ENCODE data around the gene SLC19A1.

Gene SLC19A1

DNA sequence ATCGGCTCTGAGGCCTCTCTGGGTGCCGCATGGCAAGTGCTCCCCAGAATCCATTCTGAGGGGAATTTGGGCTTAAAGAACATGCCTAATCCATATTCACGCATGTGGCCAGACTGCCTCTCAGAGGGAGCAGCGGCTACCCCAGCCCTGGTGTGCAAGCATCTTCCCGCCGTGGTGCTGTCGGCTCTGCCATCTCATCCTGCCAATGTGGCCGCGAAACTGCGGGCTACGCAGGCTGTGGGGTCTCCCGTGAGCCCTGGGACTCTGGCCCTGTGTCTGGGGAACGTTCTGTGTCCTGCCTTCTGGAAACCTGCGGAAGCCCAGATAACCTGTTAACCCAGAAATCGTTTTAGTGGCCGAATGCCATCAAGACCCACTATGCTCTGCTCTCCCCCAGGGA lies 60.7 kb downstream of the SLC19A1 start:
- DNase-seq: no peak

DNA sequence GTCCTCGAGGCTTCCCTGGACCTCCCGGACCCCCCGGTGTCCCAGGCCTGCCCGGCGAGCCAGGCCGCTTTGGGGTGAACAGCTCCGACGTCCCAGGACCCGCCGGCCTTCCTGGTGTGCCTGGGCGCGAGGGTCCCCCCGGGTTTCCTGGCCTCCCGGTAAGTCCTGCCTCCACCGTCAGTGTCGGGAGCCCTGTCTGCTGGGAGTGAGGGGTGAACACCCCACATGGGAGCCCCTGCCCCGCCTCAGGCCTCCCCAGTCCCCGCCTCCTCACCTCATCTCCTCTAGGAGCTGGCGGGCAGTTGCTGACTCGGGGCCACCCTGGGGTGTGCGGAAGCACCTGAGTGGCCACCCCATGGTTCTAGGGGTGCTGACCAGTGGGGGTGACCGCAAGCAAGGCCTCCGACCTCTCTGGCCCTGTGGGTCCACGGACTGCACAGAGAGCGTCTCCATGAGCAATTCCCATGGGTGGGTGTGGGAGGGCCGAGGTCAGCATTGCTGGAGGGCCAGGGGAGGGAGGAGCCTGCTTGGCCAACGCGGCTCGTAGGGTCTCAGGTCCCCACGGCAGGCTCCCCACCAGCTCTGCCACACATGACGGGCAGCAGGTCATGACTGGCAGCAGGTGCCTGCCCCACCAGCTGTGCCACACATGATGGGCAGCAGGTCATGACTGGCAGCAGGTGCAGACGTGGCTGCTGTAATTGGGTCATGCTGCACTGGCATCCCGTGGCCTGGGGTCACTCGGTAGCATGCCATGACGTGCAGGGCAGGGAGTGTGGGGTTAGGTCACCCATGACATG lies 61.3 kb downstream of the SLC19A1 start:
- DNase-seq: no peak

DNA sequence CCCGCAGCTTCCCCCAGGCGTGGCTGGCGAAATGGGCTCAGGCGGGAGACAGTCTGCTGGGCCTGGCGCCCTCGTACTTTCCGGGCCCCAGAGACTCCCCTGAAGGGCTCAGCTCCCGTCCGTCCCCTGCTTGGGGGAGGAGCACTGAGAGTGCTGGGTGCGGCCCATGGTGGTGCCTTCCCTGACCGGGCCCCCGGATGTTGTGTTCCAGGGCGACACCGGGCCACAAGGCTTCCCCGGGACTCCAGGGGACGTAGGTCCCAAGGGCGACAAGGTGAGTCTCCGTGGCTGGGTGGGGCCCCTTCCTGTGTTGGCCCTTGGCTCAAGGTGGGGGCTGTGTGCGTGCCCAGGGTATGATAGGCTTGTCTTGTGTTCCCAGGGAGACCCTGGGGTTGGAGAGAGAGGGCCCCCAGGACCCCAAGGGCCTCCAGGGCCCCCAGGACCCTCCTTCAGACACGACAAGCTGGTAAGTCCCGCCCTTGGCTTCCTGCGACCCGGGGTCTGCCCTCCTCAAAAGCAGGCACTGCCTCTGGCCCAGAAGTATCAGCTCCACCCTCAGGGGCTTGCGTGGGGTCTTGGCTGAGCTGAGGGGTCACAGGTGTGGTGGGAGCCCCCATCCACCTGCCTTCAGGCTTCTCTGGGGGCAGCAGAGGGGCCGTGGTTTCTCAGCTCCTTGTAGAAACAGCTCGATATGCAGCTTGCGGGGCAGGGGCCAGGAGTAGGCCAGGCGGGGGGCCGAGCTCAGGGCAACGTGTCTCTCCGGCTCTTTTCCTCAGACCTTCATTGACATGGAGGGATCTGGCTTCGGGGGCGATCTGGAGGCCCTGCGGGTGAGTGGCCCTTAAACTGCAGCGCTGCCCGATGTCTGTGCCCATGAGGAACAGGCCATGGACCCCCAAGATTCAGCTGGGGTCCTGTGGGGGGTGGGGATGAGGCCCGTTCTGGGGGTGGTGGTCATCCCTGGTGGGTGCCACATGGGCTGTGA lies 62.3 kb downstream of the SLC19A1 start:
- no peak for DNase-seq

DNA sequence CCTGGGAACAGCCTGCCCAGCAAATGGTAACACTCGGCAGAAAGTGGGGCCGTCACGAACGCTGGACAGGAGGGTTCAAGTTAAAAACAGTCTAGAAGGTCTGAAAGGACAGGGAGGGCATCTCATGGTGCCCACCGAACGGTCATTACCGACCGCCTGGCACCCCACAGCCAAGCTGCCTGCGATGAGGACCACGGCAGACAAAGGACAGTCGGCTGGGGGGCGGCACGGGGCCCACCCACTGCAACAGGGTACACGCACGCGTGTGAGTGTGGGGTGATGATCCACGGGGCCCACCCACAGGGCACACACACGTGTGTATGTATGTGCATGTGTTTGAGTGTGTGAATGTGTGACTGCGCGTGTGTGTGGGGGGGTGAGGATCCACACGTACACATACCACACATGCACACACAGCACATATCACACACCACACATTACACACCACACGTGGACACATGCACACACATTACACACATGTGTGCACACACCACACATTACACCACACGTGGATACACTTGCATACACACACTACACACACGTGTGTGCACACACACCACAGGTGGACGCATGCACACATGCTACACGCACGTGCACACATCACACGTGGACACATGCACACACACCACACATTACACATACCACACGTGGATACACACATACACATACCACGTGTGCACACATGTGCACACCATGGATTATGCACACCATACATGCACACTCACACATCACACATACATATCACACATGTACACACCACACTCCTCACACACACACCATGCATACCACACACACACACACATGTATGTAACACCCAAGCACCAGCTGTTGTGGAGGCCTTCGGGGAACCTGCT lies 63.2 kb downstream of the SLC19A1 start:
- no peak for DNase-seq

DNA sequence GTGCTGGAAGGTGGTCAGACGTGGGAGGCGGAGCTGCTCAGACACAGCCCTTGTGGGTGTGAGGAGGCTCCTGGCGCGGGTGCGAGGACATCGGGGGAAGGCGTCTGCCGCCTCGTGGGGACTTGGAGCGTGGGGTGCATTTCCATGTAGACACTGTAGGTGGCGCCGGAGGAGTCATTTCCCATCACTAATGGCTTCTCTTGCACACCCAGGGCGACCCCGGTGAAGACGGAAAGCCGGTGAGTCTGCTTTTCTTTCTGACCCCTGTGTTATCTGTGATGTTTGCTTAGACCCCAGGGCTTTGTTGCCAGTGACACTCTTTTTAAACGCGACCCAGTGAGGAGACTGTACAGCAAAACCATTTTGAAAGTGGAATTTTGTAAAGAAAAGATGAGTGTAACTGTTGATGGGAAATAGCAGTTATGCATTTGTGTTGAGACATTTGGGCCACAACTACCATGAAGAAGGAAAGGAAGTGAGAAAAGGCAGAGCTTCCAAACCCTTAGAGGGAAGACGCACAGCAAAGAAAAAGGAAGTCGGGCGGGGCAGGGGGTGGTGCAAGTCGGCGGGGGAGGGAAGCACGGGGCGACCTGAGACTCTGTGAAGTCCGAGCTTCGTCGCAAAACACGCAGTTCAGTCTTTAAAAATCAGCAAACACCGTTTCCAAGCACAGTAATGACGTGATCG lies 64.0 kb downstream of the SLC19A1 start:
- DNase-seq: peak in 38 of 51 donors; percentile 16 to 75 (median 50)

DNA sequence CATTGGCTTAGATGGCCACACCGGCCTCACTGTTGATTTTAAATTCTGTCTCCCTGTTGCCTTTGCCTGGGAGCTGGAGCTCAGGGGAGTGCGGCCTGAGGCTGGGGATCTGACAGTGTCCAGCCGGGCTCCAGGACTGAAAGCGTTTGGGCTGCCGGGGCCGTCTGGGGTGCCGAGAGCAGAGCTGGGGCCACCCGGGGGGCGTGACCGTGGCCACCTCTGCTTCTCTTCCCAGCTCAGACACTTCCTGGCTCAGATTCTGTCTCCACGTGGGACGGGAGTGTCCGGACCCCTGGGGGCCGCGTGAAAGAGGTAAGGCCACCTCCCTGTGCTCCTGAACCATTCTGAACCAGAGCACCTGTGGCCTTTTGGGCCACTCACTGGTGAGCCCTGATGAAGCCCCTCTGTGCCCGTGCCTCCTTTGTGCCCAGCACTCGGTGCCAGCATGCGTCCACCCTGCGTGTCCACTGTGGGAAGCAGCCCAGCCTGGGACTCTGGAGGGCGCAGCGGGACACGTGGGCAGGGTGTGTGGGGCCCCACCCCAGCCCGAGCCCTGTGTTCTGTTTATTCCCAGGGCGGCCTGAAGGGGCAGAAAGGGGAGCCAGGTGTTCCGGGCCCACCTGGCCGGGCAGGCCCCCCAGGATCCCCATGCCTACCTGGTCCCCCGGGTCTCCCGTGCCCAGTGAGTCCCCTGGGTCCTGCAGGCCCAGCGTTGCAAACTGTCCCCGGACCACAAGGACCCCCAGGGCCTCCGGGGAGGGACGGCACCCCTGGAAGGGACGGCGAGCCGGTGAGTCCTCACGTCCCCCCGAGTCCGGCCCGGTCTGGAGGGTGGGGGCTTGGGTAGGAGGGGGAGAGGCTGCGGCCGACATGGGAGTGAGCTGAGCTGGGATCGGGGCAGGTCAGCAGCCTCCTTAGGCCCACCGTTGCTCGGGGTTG lies 64.8 kb downstream of the SLC19A1 start:
- no peak for DNase-seq

DNA sequence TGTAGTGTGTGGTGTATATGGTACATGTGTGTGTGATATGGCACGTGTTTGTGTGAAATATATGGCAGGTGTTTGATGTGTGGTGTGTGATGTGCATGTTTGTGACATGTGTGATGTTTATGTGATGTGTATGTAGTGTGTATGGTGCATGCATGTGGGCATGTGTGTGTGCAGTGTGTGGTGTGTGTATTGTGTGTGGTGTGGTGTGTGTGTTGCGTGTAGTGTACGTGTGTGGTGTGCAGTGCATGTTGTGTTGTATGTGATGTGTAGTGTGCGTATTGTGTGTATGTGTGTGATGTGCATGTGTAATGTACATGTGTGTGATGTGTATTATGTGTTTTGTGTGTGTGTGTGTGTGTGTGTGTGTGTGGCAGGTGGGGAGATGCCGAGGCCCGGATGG lies 65.7 kb downstream of the SLC19A1 start:
- DNase-seq: no peak

DNA sequence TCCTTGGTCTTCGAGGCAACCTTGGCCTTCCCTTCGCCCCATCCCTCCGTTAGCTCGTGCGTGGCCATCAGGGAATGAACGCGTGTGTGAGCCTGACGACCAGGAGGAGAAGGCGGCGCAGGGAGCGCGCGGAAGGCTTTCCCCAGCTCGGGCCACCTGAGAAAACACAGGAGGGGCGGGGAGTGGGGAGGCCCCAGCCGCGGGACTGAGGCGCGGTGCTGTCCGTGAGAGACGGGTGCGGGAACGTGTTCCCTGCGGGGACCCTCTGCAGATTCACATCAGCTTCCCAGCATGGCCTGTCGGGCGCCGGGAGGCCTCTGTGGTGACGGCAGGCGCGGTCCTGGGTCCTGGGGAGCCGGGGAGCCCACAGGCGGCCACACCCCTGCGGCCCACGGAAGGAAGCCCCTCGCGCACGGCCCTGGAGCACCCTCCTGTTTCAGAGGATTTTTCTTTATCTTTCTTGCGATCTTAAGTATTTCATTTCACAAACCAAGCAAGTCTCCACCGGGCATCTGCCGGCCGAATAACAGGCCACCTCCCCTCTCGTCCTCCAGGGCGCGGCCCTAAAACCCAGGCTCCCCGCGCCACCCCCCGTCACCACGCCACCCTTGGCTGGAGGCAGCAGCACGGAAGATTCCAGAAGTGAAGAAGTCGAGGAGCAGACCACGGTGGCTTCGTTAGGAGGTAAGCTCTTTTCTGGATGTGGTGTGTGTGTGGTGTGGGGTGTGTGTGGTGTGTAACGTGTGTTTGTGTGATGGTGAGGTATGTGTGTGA lies 66.3 kb downstream of the SLC19A1 start:
- DNase-seq: no peak

DNA sequence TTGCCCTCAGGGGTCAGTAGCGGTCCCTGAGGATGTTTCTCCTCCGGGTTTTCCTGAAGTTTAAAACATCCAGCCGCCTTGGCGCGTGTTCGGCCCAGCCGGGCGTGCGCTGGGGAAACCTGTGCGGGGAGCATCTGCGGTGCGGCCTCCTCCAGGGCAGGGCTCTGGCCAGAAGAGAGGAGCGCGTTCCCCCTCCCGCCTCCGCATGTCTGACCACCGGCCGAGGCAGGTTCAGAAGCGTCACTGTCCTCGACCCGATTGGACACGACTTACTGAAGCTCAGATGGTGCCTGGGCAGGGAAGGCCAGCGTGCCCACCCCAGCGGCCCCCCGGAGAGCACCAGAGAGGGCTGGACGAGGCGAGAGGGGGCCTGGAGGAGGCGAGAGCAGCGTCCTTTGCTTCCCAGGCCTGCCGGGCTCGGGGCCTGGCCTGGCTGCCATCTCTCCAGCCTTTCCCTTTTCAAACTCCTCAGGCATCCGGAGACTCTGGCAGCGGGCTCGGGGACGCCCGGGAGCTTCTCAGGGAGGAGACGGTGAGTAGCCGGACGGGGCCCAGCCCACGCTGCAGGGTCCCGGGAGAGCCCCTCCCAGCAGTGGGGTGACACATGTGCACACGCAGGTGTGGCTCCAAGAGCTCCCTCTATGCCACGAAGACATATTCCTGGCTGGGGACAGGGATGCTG lies 67.1 kb downstream of the SLC19A1 start:
- DNase-seq: no peak

DNA sequence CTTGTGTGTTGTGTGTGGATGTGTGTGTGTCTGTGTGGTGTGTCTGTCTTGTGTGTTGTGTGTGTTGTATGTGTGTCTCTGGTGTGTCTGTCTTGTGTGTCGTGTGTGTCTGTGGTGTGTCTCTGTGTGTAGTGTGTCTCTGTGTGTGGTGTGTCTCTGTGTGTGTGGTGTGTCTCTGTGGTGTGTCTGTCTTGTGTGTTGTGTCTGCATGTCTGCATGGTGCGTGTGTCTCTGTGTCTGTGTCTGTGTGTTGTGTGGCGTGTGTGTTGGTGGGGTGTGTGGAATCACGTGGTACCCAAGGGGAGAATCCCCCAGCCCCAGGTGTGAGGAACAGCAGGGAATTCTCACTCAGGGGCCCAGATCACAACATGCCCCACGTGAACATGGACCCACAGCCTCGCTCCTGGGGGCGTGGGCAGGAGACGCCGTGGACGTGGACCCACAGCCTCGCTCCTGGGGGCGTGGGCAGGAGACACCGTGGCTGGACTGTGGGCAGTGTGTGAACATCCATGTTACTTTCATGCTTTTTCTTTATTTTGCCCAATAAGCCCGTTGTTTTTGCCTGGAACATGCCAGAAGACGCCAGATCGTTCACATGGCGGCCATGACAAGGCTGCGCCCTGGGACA lies 67.8 kb downstream of the SLC19A1 start:
- DNase-seq: no peak

DNA sequence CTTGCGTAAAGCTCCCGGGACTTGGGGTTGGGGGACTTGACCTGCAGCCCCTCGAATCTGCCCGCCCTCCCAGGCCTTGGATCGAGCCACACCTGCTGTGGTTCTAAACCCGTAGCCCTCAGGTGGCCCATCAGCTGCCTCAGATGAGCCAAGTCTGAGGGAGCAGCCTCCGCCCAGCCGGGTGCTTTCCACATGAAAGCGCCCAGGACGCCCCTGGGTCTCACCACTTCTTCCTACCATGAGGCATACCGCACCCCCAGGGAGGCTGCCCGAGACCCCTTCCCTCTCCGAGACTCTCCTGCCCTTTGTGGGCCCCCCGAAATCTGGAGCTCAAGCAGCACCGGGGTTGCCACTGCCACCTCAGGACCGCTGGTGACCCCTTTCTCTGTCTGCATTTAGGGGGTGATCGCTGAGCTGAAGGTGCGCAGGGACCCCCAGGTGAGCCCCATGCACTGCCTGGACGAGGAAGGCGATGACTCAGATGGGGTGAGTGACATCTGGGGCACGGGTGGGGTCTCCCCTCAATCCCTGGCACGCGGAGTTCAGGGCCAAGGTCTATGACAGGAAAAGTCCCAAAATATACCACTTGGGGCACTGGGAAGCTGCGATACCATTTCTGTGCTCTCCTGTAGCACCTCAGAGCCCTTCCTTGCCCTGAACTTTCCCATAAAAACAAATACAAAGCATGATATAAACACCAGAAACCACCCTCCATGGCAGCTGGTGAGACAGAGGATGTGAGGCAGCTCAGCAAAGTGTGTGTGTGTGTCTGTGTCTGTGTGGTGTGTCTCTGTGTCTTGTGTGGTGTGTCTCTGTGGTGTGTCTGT lies 68.5 kb downstream of the SLC19A1 start:
- no peak for DNase-seq

DNA sequence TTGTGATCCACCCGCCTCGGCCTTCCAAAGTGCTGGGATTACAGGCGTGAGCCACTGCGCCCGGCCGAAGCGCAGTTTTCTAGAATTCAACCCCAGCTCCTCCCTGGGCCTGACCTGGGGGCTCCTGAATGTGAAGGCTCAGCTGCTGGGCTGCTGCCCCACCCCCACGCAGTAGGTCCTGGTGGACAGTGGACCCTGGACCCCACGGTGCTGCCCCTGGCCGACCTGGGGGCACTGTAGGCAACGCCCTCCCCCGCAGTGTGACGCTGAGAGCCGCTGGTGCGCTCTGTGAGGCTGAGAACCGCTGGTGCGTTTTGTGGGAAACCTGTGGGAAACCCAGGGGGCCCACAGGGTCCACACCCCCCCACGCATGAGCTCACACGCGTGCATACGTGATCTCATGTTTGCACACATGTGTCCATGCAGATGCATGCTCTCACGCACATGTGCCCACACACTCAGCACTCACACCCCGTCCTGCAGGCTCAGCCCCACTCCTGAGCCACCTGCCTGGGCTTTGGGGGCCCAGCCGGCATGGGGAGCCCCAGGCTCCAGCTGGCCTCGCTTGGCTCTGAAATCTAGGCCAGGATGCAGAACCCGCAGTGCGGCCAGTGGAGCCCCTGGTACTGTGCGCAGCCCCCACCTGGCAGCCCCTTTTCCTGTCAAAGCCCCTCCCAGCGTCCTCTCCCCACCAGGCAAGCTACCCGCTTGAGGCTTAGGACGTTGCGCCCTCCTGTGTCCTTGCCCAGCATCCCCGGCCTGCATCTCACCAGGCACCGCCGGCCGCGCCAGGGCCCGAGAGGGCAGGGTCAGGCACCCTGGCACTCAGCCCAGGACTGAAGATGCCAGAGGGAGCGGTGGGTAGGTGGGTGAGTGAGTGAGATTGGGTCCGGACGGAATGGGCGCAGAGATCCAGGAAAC lies 69.5 kb downstream of the SLC19A1 start:
- peak in 10 of 51 donors; percentile 16 to 39 (median 28) for DNase-seq

DNA sequence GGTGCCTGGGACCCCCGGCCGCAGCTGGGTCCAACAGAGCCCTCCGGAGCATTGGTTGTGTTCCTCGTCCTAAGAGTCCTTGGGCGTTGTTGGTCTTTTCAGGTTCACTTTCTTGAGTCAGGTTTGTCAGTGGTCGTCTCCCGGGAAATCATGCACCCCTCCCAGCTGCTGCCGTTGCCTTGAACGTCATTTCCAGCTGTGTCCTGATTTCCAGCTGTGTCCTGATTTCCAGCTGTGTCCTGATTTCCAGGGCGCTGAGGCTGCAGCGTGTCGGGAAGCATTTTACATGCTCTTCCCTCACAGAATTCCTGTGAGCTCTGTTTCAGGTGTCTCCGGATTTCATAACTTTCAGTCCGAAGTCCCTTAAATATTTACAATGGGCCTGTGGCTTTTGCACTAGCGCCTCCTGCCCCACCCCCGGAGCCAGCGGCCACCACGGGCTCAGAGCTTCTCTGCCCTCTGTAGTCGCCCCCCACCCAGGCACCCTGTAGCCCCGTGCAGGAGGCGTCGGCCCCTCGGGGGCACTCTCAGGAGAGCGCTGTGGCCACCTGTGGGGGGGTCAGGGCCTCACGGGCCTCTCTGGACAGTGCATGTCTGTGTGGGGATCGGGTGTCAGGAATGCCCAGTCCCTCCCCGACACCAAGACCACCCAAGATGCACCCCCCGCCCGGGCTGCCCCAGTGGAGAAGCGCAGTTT lies 70.6 kb downstream of the SLC19A1 start:
- DNase-seq: no peak

DNA sequence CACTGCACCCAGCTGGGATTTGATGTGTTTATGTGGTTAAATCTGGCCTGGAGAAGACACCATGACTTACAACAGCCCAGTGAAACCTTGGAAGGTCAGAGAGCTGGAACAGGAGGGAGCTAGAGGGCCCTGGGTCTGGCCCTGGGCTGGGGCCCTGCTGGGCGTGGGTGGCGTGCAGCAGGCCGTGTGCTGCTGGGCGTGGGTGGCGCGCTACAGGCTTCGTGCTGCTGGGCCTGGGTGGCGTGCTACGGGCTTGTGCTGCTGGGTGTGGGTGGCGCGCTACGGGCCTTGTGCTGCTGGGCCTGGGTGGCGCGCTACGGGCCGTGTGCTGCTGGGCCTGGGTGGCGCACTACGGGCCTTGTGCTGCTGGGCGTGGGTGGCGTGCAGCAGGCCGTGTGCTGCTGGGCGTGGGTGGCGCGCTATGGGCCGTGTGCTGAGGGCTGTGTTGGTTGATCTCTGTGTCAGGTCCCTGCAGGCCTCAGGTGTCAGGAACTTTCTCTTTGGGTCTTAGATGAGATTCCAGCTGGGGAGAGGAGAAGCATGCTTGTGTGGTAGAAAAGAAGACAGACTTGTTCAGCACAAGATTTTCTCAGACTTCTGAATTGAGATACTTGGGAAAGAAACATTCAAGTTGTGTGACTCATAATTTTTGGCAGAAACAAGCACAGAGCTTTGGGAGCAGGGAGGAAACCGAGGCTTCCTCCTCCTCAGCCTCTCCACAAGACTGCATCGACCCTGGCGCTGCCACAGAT lies 71.3 kb downstream of the SLC19A1 start:
- peak in 1 of 51 donors; percentile 37 for DNase-seq
